Activated naive CD8-positive, alpha-beta T cell treated with anti-CD3 and anti-CD28 coated beads, Interleukin-2, amount 10 ng/mL, durations not matched to agents 7 days and 5 days (primary cell): ENCODE data around the gene MIGA1. TPM values are rescaled to one million over a fixed set of nuclear protein-coding genes. Genes with fewer than 3 reads are reported as not detected.
A peak's percentile ranks its signal among the peaks of the same experiment; 100 is the strongest.

ENCODE experiments used
- ATAC-seq: fragments of 150-1000 bp; cut with Tn5 transposase; one replicate; pipeline ENCODE4 v1.10.0; 2021; ENCODE audit warnings: low read depth, moderate library complexity
- POLR2A ChIA-PET: fragments of 350-600 bp; sonication (Branson Sonifier 250); formaldehyde crosslinking; loops from one replicate; lab custom pipeline; 2021; ENCODE audit warnings: antibody characterized with exemption; lab: Charles Lee
- DNase-seq: peaks from one replicate; pipeline ENCODE4 v3.0.0; 2021
- H3K27ac Mint-ChIP-seq: one replicate; pipeline ENCODE4 v1.8.0; 2022; ENCODE audit warnings: mild to moderate bottlenecking, mixed read lengths
- H3K27me3 Mint-ChIP-seq: one replicate; pipeline ENCODE4 v1.8.0; 2022; ENCODE audit warnings: mild to moderate bottlenecking, moderate library complexity, mixed read lengths
- H3K36me3 Mint-ChIP-seq: one replicate; pipeline ENCODE4 v1.8.0; 2021; ENCODE audit warnings: mild to moderate bottlenecking, mixed read lengths
- H3K4me1 Mint-ChIP-seq: one replicate; pipeline ENCODE4 v1.8.0; 2021; ENCODE audit warnings: mixed read lengths
- H3K4me3 Mint-ChIP-seq: one replicate; pipeline ENCODE4 v1.8.0; 2022; ENCODE audit warnings: mild to moderate bottlenecking, moderate library complexity, mixed read lengths
- H3K9me3 Mint-ChIP-seq: one replicate; pipeline ENCODE4 v1.8.0; 2021; ENCODE audit warnings: mixed read lengths
- total RNA-seq, 2 experiments: library from RNA; stranded (reverse); gene quantifications; one replicate each; pipeline ENCODE4 v1.2.3, GENCODE V29; 2021

The MIGA1 gene
- total RNA-seq, 2 experiments from 2014 or later: 13.6 to 14.3 TPM

GRCh38 chr1:77925518-77925917, 146.1 kb downstream of the MIGA1 start:
- POLR2A ChIA-PET: interaction anchor here (1.2 kb wide), 1 partner anchor 79 kb away, joined by 3 read pairs; the partner anchor contains the start of gene DNAJB4
- no peak overlapping the region for H3K4me3 Mint-ChIP-seq
- no peaks in the 10 kb centered on the region for H3K9me3 Mint-ChIP-seq
- peaks cover 2% of the 10 kb centered on the region for H3K36me3 Mint-ChIP-seq
- ATAC-seq (no peak), DNase-seq (no peak)
- H3K4me1 Mint-ChIP-seq: peaks cover 7% of the 10 kb centered on the region
- no peak overlapping the region for H3K27ac Mint-ChIP-seq
- H3K27me3 Mint-ChIP-seq: no peaks in the 10 kb centered on the region

- peaks cover 2% of the 10 kb centered on the region for H3K36me3 Mint-ChIP-seq
- POLR2A ChIA-PET: interaction anchor here (1.2 kb wide), 1 partner anchor 78 kb away, joined by 3 read pairs; the partner anchor contains the start of gene DNAJB4
- H3K4me3 Mint-ChIP-seq: peak overlapping the region; percentile 74
- no peak for ATAC-seq
- H3K27ac Mint-ChIP-seq: no peak overlapping the region
- DNase-seq: no peak
- peaks cover 7% of the 10 kb centered on the region for H3K4me1 Mint-ChIP-seq
- H3K27me3 Mint-ChIP-seq: no peaks in the 10 kb centered on the region
- no peaks in the 10 kb centered on the region for H3K9me3 Mint-ChIP-seq
Measured at GRCh38 chr1:77925956-77926355, 146.5 kb downstream of the MIGA1 start.

- H3K4me3 Mint-ChIP-seq: peak overlapping the region; percentile 74
- no peak for ATAC-seq
- H3K9me3 Mint-ChIP-seq: no peaks in the 10 kb centered on the region
- H3K27ac Mint-ChIP-seq: peak overlapping the region; percentile 76
- DNase-seq: no peak
- H3K27me3 Mint-ChIP-seq: no peaks in the 10 kb centered on the region
- POLR2A ChIA-PET: interaction anchor here (0.6 to 1.2 kb wide), 2 partner anchors 77 to 242 kb away, joined by 3 read pairs; partner anchors contain the start of gene DNAJB4
- peaks cover 7% of the 10 kb centered on the region for H3K4me1 Mint-ChIP-seq
- peaks cover 2% of the 10 kb centered on the region for H3K36me3 Mint-ChIP-seq
Measured at GRCh38 chr1:77926561-77927357, 147.3 kb downstream of the MIGA1 start.

- H3K36me3 Mint-ChIP-seq: peaks cover 2% of the 10 kb centered on the region
- POLR2A ChIA-PET: interaction anchor here (0.7 kb wide), 1 partner anchor 81 kb away, joined by 4 read pairs; no protein-coding TSS in a partner anchor
- H3K4me3 Mint-ChIP-seq: peak overlapping the region; percentile 72
- DNase-seq: no peak
- no peaks in the 10 kb centered on the region for H3K9me3 Mint-ChIP-seq
- no peaks in the 10 kb centered on the region for H3K27me3 Mint-ChIP-seq
- H3K4me1 Mint-ChIP-seq: peaks cover 7% of the 10 kb centered on the region
- no peak for ATAC-seq
- peak overlapping the region; percentile 65 for H3K27ac Mint-ChIP-seq
Measured at GRCh38 chr1:77927414-77927813, 148.0 kb downstream of the MIGA1 start.

Other genes starting within 250 kb of the MIGA1 start
- 10 to 100 TPM; 45.2 to 45.3 TPM for gene ZZZ3, start 97.0 kb upstream of the MIGA1 start, total RNA-seq
- gene USP33, start 19.8 kb upstream of the MIGA1 start, total RNA-seq: 10 to 100 TPM; 69.7 to 70.8 TPM
- gene NEXN, start 109.0 kb downstream of the MIGA1 start, total RNA-seq: 1 to 10 TPM; 2.0 to 3.0 TPM
- gene FUBP1, start 199.4 kb downstream of the MIGA1 start, total RNA-seq: 100 to 1,000 TPM; 223 to 228 TPM
- gene DNAJB4, start 225.3 kb downstream of the MIGA1 start, total RNA-seq: 10 to 100 TPM; 15.2 to 16.4 TPM